HEK293 (cell line): ENCODE measurements around the gene CEP170B.
"Not testable (repeated sequence)": the region's sequence is repeated elsewhere in the genome, so short reads cannot be mapped to it uniquely, and the experiment has no call there.

ENCODE experiments used
- CTCF ChIA-PET: fragments of 350-600 bp; formaldehyde crosslinking; extraction: SDS; loops from one replicate; lab custom pipeline; 2021; ENCODE audit warnings: antibody characterized with exemption; lab: Yijun Ruan, JAX
- POLR2A ChIA-PET: fragments of 300-600 bp; formaldehyde crosslinking; extraction: SDS; loops from one replicate; lab custom pipeline; 2020; ENCODE audit warnings: antibody characterized with exemption, inconsistent platforms; lab: Yijun Ruan, JAX
- H3K27ac ChIP-seq: fragments of 200-500 bp; sonication (Bioruptor generic); 2 replicates; pipeline ENCODE4 v1.5.1; 2014; ENCODE audit warnings: low read depth, low read length, control low read depth, inconsistent platforms; ENCODE audit errors: extremely low read depth
- H3K36me3 ChIP-seq, 2 experiments: fragments of 200-500 bp in 1 of 2; sonication (Bioruptor generic) in 1 of 2; 1 replicate in 1 of 2; 2 replicates in 1 of 2; pipeline ENCODE4 v1.5.1; 2014 to 2017; ENCODE audit warnings: inconsistent platforms in 2 of 2, low read length in 2 of 2; ENCODE audit not compliant: control insufficient read depth in 2 of 2, insufficient read depth in 1 of 2
- H3K4me1 ChIP-seq: fragments of 200-500 bp; sonication (Bioruptor generic); 2 replicates; pipeline ENCODE4 v1.5.1; 2014; ENCODE audit warnings: mild to moderate bottlenecking, low read length, inconsistent platforms; ENCODE audit not compliant: control insufficient read depth, insufficient read depth
- H3K4me3 ChIP-seq: 2 replicates; pipeline ENCODE4 v1.5.1; 2011; ENCODE audit warnings: low read depth, mild to moderate bottlenecking, control low read depth, low read length, moderate library complexity
- H3K9me3 ChIP-seq: fragments of 200-500 bp; sonication (Bioruptor generic); 2 replicates; pipeline ENCODE4 v1.5.1; 2014; ENCODE audit warnings: low read depth, low read length, inconsistent platforms; ENCODE audit not compliant: control insufficient read depth, insufficient read depth
- GLIS2 ChIP-seq: fragments of 450-650 bp; formaldehyde crosslinking; IDR thresholded peaks from 2 replicates; pipeline ENCODE4 v1.5.1; 2016; ENCODE audit warnings: missing biosample characterization, missing genetic modification characterization
- KLF8 ChIP-seq: fragments of 450-650 bp; formaldehyde crosslinking; IDR thresholded peaks from 2 replicates; pipeline ENCODE4 v1.5.1; 2016; ENCODE audit warnings: missing biosample characterization, missing genetic modification characterization
- MEIS1 ChIP-seq: sonication (generic); formaldehyde crosslinking; IDR thresholded peaks from 2 replicates; pipeline ENCODE4 v1.8.1; 2022; ENCODE audit warnings: missing genetic modification reagents, mild to moderate bottlenecking, borderline replicate concordance
- SP3 ChIP-seq: fragments of 450-650 bp; formaldehyde crosslinking; IDR thresholded peaks from 2 replicates; pipeline ENCODE4 v1.5.1; 2016; ENCODE audit warnings: missing biosample characterization, missing genetic modification characterization
- ZBTB17 ChIP-seq: fragments of 450-650 bp; formaldehyde crosslinking; IDR thresholded peaks from 2 replicates; pipeline ENCODE4 v1.5.1; 2016; ENCODE audit warnings: missing biosample characterization, missing genetic modification characterization
- ZBTB48 ChIP-seq: fragments of 450-650 bp; formaldehyde crosslinking; IDR thresholded peaks from 2 replicates; pipeline ENCODE4 v1.5.1; 2016; ENCODE audit warnings: missing biosample characterization, missing genetic modification characterization
- ZBTB7A ChIP-seq: fragments of 450-650 bp; formaldehyde crosslinking; IDR thresholded peaks from 2 replicates; pipeline ENCODE4 v1.5.1; 2016; ENCODE audit warnings: low read depth, missing biosample characterization, missing genetic modification characterization
- ZBTB8A ChIP-seq: fragments of 450-650 bp; formaldehyde crosslinking; IDR thresholded peaks from 2 replicates; pipeline ENCODE4 v1.5.1; 2016; ENCODE audit warnings: missing biosample characterization, missing genetic modification characterization
- ZFP37 ChIP-seq: fragments of 450-650 bp; formaldehyde crosslinking; IDR thresholded peaks from 2 replicates; pipeline ENCODE4 v1.5.1; 2016; ENCODE audit warnings: missing biosample characterization, missing genetic modification characterization
- ZNF362 ChIP-seq: fragments of 450-650 bp; formaldehyde crosslinking; IDR thresholded peaks from 2 replicates; pipeline ENCODE4 v1.5.1; 2016; ENCODE audit warnings: missing biosample characterization, missing genetic modification characterization
- ZNF37A ChIP-seq: fragments of 450-650 bp; IDR thresholded peaks from 2 replicates; pipeline ENCODE4 v1.5.1; 2018; ENCODE audit warnings: missing biosample characterization, missing genetic modification characterization
- ZNF391 ChIP-seq: fragments of 450-650 bp; formaldehyde crosslinking; IDR thresholded peaks from 2 replicates; pipeline ENCODE4 v1.5.1; 2016; ENCODE audit warnings: low read depth, missing biosample characterization, missing genetic modification characterization, borderline replicate concordance
- ZNF629 ChIP-seq: fragments of 450-650 bp; formaldehyde crosslinking; IDR thresholded peaks from 2 replicates; pipeline ENCODE4 v1.5.1; 2017; ENCODE audit warnings: missing biosample characterization, missing genetic modification characterization
- ZNF654 ChIP-seq: fragments of 450-650 bp; formaldehyde crosslinking; IDR thresholded peaks from 2 replicates; pipeline ENCODE4 v1.5.1; 2016; ENCODE audit warnings: low read depth, missing biosample characterization, missing genetic modification characterization
- ZNF76 ChIP-seq: fragments of 450-650 bp; formaldehyde crosslinking; IDR thresholded peaks from 2 replicates; pipeline ENCODE4; 2016; ENCODE audit warnings: low read depth, missing biosample characterization, missing genetic modification characterization, borderline replicate concordance
- ZNF843 ChIP-seq: fragments of 450-650 bp; formaldehyde crosslinking; IDR thresholded peaks from 2 replicates; pipeline ENCODE4 v1.5.1; 2016; ENCODE audit warnings: missing biosample characterization, missing genetic modification characterization
- TF ChIP-seq, protein P1 (sequence below): fragments of 450-650 bp; formaldehyde crosslinking; IDR thresholded peaks from 2 replicates; pipeline ENCODE4 v1.5.1; 2016; ENCODE audit warnings: missing biosample characterization, missing genetic modification characterization
- TF ChIP-seq, protein P2 (sequence below): fragments of 450-650 bp; formaldehyde crosslinking; IDR thresholded peaks from 2 replicates; pipeline ENCODE4 v1.5.1; 2017; ENCODE audit warnings: missing biosample characterization, missing genetic modification characterization
- TF ChIP-seq, protein P3 (sequence below): fragments of 450-650 bp; formaldehyde crosslinking; IDR thresholded peaks from 2 replicates; pipeline ENCODE4 v1.5.1; 2016; ENCODE audit warnings: missing biosample characterization, missing genetic modification characterization

CEP170B gene

GRCh38 chr14:104856157-104856868 is 8.8 kb upstream of the CEP170B start (continued):
- TF ChIP-seq, protein P1, sequence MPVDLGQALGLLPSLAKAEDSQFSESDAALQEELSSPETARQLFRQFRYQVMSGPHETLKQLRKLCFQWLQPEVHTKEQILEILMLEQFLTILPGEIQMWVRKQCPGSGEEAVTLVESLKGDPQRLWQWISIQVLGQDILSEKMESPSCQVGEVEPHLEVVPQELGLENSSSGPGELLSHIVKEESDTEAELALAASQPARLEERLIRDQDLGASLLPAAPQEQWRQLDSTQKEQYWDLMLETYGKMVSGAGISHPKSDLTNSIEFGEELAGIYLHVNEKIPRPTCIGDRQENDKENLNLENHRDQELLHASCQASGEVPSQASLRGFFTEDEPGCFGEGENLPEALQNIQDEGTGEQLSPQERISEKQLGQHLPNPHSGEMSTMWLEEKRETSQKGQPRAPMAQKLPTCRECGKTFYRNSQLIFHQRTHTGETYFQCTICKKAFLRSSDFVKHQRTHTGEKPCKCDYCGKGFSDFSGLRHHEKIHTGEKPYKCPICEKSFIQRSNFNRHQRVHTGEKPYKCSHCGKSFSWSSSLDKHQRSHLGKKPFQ: no peak
- TF ChIP-seq ZNF629 (tag by site-specific recombination) (no peak), MEIS1 (CRISPR knock-in tag) (no peak), ZNF654 (tag by site-specific recombination) (no peak), ZNF76 (tag by site-specific recombination) (no peak), ZBTB17 (tag by site-specific recombination) (no peak), ZBTB7A (no peak)

- H3K36me3 ChIP-seq: no peaks in the 10 kb centered on the region
- ChIA-PET CTCF (interaction anchor here (0.7 kb wide), 1 partner anchor 17 kb away, joined by 3 read pairs; no protein-coding TSS in a partner anchor), POLR2A (no interaction called here)
- no peaks in the 10 kb centered on the region for H3K9me3 ChIP-seq
- TF ChIP-seq ZNF362 (tag by site-specific recombination) (no peak), ZBTB8A (tag by site-specific recombination) (no peak), ZBTB48 (tag by site-specific recombination) (no peak), ZNF391 (tag by site-specific recombination) (no peak), GLIS2 (tag by site-specific recombination) (no peak), KLF8 (tag by site-specific recombination) (no peak), ZFP37 (no peak), SP3 (no peak), ZNF654 (tag by site-specific recombination) (no peak), ZNF37A (no peak), ZNF843 (tag by site-specific recombination) (no peak)
- TF ChIP-seq, protein P2, sequence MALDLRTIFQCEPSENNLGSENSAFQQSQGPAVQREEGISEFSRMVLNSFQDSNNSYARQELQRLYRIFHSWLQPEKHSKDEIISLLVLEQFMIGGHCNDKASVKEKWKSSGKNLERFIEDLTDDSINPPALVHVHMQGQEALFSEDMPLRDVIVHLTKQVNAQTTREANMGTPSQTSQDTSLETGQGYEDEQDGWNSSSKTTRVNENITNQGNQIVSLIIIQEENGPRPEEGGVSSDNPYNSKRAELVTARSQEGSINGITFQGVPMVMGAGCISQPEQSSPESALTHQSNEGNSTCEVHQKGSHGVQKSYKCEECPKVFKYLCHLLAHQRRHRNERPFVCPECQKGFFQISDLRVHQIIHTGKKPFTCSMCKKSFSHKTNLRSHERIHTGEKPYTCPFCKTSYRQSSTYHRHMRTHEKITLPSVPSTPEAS (tag by site-specific recombination): no peak
- TF ChIP-seq, protein P3, sequence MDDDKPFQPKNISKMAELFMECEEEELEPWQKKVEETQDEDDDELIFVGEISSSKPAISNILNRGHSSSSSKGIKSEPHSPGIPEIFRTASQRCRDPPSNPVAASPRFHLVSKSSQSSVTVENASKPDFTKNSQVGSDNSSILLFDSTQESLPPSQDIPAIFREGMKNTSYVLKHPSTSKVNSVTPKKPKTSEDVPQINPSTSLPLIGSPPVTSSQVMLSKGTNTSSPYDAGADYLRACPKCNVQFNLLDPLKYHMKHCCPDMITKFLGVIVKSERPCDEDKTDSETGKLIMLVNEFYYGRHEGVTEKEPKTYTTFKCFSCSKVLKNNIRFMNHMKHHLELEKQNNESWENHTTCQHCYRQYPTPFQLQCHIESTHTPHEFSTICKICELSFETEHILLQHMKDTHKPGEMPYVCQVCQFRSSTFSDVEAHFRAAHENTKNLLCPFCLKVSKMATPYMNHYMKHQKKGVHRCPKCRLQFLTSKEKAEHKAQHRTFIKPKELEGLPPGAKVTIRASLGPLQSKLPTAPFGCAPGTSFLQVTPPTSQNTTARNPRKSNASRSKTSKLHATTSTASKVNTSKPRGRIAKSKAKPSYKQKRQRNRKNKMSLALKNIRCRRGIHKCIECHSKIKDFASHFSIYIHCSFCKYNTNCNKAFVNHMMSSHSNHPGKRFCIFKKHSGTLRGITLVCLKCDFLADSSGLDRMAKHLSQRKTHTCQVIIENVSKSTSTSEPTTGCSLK: no peak
- no peak overlapping the region for H3K4me3 ChIP-seq
- H3K4me1 ChIP-seq: no peaks in the 10 kb centered on the region
- no peak overlapping the region for H3K27ac ChIP-seq
Measured at GRCh38 chr14:104856869-104857860, 7.9 kb upstream of the CEP170B start.

DNA sequence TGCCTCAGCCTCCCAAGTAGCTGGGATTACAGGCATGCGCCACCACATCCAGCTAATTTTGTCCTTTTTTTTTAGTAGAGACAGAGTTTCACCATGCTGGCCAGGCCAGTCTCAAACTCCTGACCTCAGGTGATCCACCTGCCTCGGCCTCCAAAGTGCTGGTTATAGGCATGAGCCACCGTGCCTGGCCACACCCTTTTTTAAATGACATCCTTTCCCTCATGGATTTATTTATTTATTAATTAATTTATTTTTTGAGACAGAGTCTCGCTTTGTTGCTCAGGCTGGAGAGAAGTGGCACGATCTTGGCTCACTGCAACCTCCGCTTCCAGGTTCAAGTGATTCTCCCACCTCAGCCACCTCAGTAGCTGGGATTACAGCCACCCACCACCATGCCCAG is 7.1 kb upstream of the CEP170B start:
- CTCF ChIA-PET: interaction anchor here (0.7 kb wide), 1 partner anchor 18 kb away, joined by 3 read pairs; no protein-coding TSS in a partner anchor
- H3K36me3 ChIP-seq, POLR2A ChIA-PET: not testable (repeated sequence)

More for the DNA sequence above, 7.1 kb upstream of the CEP170B start:
- H3K4me3 ChIP-seq, H3K9me3 ChIP-seq, H3K4me1 ChIP-seq, H3K27ac ChIP-seq: not testable (repeated sequence)
